Measurements from ENCODE around the gene EIF4ENIF1.

The EIF4ENIF1 gene

GRCh38 chr22:31445642-31446041, 44.0 kb downstream of the EIF4ENIF1 start:
- DNase-seq (ENCODE audit: low read depth, low spot score) = no peak
- in situ Hi-C loops (cut with HindIII; ENCODE audit: low sequenced_read_pairs) = no loop called here
- H3K4me3 ChIP-seq (ENCODE audit: low read depth, low read length) = no peak overlapping the region
- TF ChIP-seq CTCF (IDR thresholded peaks at IDR 0.05; ENCODE audit: low read depth, low read length) = no peak

- in situ Hi-C loops (cut with HindIII; ENCODE audit: low sequenced_read_pairs) = no loop called here
Measured at GRCh38 chr22:31443516-31443915, 46.1 kb downstream of the EIF4ENIF1 start.

GRCh38 chr22:31442768-31443489, 46.7 kb downstream of the EIF4ENIF1 start:
- H3K4me3 ChIP-seq (ENCODE audit: low read depth, low read length) = no peak overlapping the region
- TF ChIP-seq CTCF (IDR thresholded peaks at IDR 0.05; ENCODE audit: low read depth, low read length) = no peak
- no peak for DNase-seq (ENCODE audit: low read depth, low spot score)
- in situ Hi-C loops (cut with HindIII; ENCODE audit: low sequenced_read_pairs) = no loop called here

More at GRCh38 chr22:31443516-31443915, 46.1 kb downstream of the EIF4ENIF1 start:
- no peak for TF ChIP-seq CTCF (IDR thresholded peaks at IDR 0.05; ENCODE audit: low read depth, low read length)
- no peak overlapping the region for H3K4me3 ChIP-seq (ENCODE audit: low read depth, low read length)
- no peak for DNase-seq (ENCODE audit: low read depth, low spot score)

- no peak for TF ChIP-seq CTCF (IDR thresholded peaks at IDR 0.05; ENCODE audit: low read depth, low read length)
- no peak for DNase-seq (ENCODE audit: low read depth, low spot score)
- no peak overlapping the region for H3K4me3 ChIP-seq (ENCODE audit: low read depth, low read length)
- in situ Hi-C loops (cut with HindIII; ENCODE audit: low sequenced_read_pairs) = no loop called here
Measured at GRCh38 chr22:31441652-31442051, 48.0 kb downstream of the EIF4ENIF1 start.

- TF ChIP-seq CTCF (IDR thresholded peaks at IDR 0.05; ENCODE audit: low read depth, low read length) = no peak
- in situ Hi-C loops (cut with HindIII; ENCODE audit: low sequenced_read_pairs) = no loop called here
- DNase-seq (ENCODE audit: low read depth, low spot score) = no peak
- no peak overlapping the region for H3K4me3 ChIP-seq (ENCODE audit: low read depth, low read length)
Measured at GRCh38 chr22:31440681-31441080, 49.0 kb downstream of the EIF4ENIF1 start.

- no peak for DNase-seq (ENCODE audit: low read depth, low spot score)
- no peak for TF ChIP-seq CTCF (IDR thresholded peaks at IDR 0.05; ENCODE audit: low read depth, low read length)
- no peak overlapping the region for H3K4me3 ChIP-seq (ENCODE audit: low read depth, low read length)
- in situ Hi-C loops (cut with HindIII; ENCODE audit: low sequenced_read_pairs) = no loop called here
Measured at GRCh38 chr22:31439808-31440207, 49.8 kb downstream of the EIF4ENIF1 start.
